Smooth muscle cell (in vitro differentiated cells): ENCODE measurements around the gene LRRC7. TPM values are rescaled to one million over a fixed set of nuclear protein-coding genes. Genes with fewer than 3 reads are reported as not detected.

ENCODE experiments used
- DNase-seq: peaks from one replicate; lab custom pipeline; 2025; ENCODE audit not compliant: unreplicated experiment; lab: John Stamatoyannopoulos, UW
- H2AFZ ChIP-seq: fragments of 200-600 bp; sonication (generic); 2 replicates; pipeline ENCODE4 v1.6.0; 2016; ENCODE audit warnings: antibody characterized with exemption, low read depth, mild to moderate bottlenecking
- H3F3A ChIP-seq: fragments of 200-600 bp; sonication (generic); 2 replicates; pipeline ENCODE4 v1.6.0; 2017; ENCODE audit warnings: antibody characterized with exemption, low read depth
- H3K27ac ChIP-seq: fragments of 200-600 bp; sonication (generic); 2 replicates; pipeline ENCODE4 v1.5.1; 2016; ENCODE audit warnings: low read depth, mild to moderate bottlenecking
- H3K27me3 ChIP-seq: fragments of 200-600 bp; sonication (generic); 2 replicates; pipeline ENCODE4 v1.6.1; 2016; ENCODE audit warnings: low read depth, mild to moderate bottlenecking
- H3K36me3 ChIP-seq: fragments of 200-600 bp; sonication (generic); 2 replicates; pipeline ENCODE4 v1.5.1; 2016; ENCODE audit warnings: low read depth
- H3K4me1 ChIP-seq: fragments of 200-600 bp; sonication (generic); 2 replicates; pipeline ENCODE4 v1.5.1; 2016; ENCODE audit warnings: low read depth
- H3K4me2 ChIP-seq: fragments of 200-600 bp; sonication (generic); 2 replicates; pipeline ENCODE4 v1.6.0; 2016; ENCODE audit warnings: mild to moderate bottlenecking
- H3K4me3 ChIP-seq: fragments of 200-600 bp; sonication (generic); 2 replicates; pipeline ENCODE4 v1.5.1; 2016; ENCODE audit warnings: mild to moderate bottlenecking
- H3K79me2 ChIP-seq: fragments of 200-600 bp; sonication (generic); 2 replicates; pipeline ENCODE4 v1.6.0; 2016; ENCODE audit warnings: low read depth, mild to moderate bottlenecking
- H3K9ac ChIP-seq: fragments of 200-600 bp; sonication (generic); 2 replicates; pipeline ENCODE4 v1.6.0; 2016; ENCODE audit warnings: low read depth
- H3K9me3 ChIP-seq: fragments of 200-600 bp; sonication (generic); replicated peaks from 2 replicates; pipeline ENCODE4 v1.5.1; 2016; ENCODE audit warnings: low read depth
- H4K20me1 ChIP-seq: fragments of 200-600 bp; sonication (generic); 2 replicates; pipeline ENCODE4 v1.6.0; 2016; ENCODE audit warnings: low read depth
- WGBS: methylation state at CpG from one replicate; pipeline ENCODE4 v1.1.7; 2016; ENCODE audit warnings: low lambda C conversion rate; 5-methylcytosine and 5-hydroxymethylcytosine counted together
- polyA plus RNA-seq: library from polyadenylated mRNA; unstranded; fragments of >200 nt; fragmentation: Nextera tagmentation; extraction: Ambion mirVana; gene quantifications from 2 replicates; pipeline ENCODE4 v1.2.1, GENCODE V29; 2016
- total RNA-seq: library from RNA; depleted of rRNA; stranded (reverse); fragments of >200 nt; gene quantifications from 2 replicates; pipeline ENCODE4 v1.2.3, GENCODE V29; 2014
- TF ChIP-seq, protein P1 (sequence below): fragments of 200-600 bp; sonication (generic); IDR thresholded peaks from 2 replicates; pipeline ENCODE4 v1.5.1; 2017; ENCODE audit warnings: borderline replicate concordance, mild to moderate bottlenecking, antibody characterized with exemption; ENCODE audit not compliant: insufficient read depth, poor library complexity, severe bottlenecking

Gene LRRC7
- total and polyA plus RNA-seq, 2 experiments from 2014 or later: 0.04 to 0.06 TPM

DNA sequence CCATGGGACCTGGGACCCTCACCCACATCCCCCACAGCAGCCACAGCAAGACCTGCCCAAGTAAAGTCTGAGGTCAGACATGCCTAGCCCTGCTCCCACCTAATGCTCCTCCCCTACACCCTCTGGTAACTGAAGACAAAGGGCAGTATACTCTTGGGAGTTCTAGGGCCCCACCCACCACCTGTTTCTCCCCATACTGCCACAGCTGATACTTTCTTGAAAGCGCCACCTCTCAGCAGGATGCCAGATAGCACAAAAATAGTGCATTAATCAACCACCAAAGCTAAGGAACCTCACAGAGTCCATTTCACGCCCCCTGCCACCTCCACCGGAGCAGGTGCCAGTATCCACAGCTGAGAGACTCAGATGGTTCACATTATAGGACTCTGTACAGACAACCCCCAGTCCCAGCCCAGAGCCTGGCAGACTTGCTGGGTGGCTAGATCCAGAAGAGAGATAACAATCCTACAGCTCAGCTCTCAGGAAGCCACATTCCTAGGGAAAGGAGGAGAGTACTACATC lies 399.6 kb downstream of the LRRC7 start:
- H3K4me3 ChIP-seq: no peak overlapping the region
- H3K79me2 ChIP-seq: no peaks in the 10 kb centered on the region
- H3K4me1 ChIP-seq: no peaks in the 10 kb centered on the region
- H3K36me3 ChIP-seq: no peaks in the 10 kb centered on the region
- H3F3A ChIP-seq: no peaks in the 10 kb centered on the region
- TF ChIP-seq, protein P1, sequence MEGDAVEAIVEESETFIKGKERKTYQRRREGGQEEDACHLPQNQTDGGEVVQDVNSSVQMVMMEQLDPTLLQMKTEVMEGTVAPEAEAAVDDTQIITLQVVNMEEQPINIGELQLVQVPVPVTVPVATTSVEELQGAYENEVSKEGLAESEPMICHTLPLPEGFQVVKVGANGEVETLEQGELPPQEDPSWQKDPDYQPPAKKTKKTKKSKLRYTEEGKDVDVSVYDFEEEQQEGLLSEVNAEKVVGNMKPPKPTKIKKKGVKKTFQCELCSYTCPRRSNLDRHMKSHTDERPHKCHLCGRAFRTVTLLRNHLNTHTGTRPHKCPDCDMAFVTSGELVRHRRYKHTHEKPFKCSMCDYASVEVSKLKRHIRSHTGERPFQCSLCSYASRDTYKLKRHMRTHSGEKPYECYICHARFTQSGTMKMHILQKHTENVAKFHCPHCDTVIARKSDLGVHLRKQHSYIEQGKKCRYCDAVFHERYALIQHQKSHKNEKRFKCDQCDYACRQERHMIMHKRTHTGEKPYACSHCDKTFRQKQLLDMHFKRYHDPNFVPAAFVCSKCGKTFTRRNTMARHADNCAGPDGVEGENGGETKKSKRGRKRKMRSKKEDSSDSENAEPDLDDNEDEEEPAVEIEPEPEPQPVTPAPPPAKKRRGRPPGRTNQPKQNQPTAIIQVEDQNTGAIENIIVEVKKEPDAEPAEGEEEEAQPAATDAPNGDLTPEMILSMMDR: no peak
- no peaks in the 10 kb centered on the region for H4K20me1 ChIP-seq
- no peaks in the 10 kb centered on the region for H3K9me3 ChIP-seq
- no peak overlapping the region for H3K27ac ChIP-seq
- 98% methylated on average over 3 of the region's 3 CpGs for WGBS
- no peak overlapping the region for H2AFZ ChIP-seq
- H3K27me3 ChIP-seq: no peaks in the 10 kb centered on the region
- no peak overlapping the region for H3K4me2 ChIP-seq
- DNase-seq: no peak
- no peak overlapping the region for H3K9ac ChIP-seq

DNA sequence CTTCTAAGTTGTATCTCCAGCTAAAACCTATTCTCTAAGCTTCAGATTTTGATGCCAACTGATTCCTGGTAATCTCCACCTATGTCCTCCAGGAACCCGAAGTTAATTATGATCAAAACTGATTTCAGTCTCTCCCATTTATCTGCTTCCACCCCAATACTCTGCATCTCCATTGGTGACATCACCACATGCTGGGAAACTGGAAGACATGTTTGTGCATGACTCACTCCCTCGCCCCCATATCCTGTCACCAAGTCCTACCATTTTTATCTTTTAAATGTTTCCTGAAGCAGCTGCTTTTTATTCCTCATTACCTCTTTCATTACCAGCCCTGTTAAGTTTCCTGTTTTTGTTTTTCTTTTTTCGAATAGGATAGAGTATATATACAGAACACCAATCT lies 409.2 kb downstream of the LRRC7 start:
- TF ChIP-seq, protein P1: no peak

DNA sequence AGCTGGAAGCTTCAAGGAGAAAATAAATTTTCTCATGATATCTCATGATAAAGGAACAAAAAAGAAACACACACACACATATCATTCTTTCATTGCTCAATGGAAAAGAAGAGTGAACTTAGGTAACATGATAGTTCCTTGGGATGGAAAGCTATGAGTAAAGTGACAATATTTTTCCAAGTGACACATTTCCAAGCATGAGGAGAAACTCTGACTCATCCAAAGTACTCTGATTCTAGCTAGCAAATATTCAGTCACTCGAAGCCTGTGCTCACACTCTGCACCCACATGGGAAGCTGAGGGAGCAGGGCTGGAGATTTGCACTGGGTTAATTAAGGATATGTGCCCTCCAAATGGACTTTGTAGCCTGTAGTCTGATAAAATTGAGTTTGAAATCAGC lies 415.3 kb downstream of the LRRC7 start:
- no peaks in the 10 kb centered on the region for H4K20me1 ChIP-seq
- no peaks in the 10 kb centered on the region for H3K27me3 ChIP-seq
- TF ChIP-seq, protein P1: no peak
- H3K36me3 ChIP-seq: no peaks in the 10 kb centered on the region
- H3K9me3 ChIP-seq: no peaks in the 10 kb centered on the region
- no peak overlapping the region for H2AFZ ChIP-seq
- H3K4me2 ChIP-seq: no peak overlapping the region
- 8% methylated on average over 1 of the region's 1 CpG for WGBS
- no peak overlapping the region for H3K27ac ChIP-seq
- no peaks in the 10 kb centered on the region for H3K79me2 ChIP-seq
- no peaks in the 10 kb centered on the region for H3F3A ChIP-seq
- H3K4me3 ChIP-seq: no peak overlapping the region
- no peaks in the 10 kb centered on the region for H3K4me1 ChIP-seq
- DNase-seq: no peak
- H3K9ac ChIP-seq: no peak overlapping the region

More for the DNA sequence above, 409.2 kb downstream of the LRRC7 start:
- Histone ChIP-seq H3K9me3 (no peaks in the 10 kb centered on the region), H4K20me1 (no peaks in the 10 kb centered on the region), H3K27ac (peak overlapping the region; percentile 66), H3K27me3 (no peaks in the 10 kb centered on the region), H3K4me2 (no peak overlapping the region), H3K4me1 (no peaks in the 10 kb centered on the region), H3K36me3 (no peaks in the 10 kb centered on the region), H3F3A (no peaks in the 10 kb centered on the region), H2AFZ (peak overlapping the region; percentile 69), H3K4me3 (no peak overlapping the region), H3K9ac (no peak overlapping the region), H3K79me2 (no peaks in the 10 kb centered on the region)
- WGBS: 54% methylated on average over 3 of the region's 3 CpGs
- DNase-seq: no peak

DNA sequence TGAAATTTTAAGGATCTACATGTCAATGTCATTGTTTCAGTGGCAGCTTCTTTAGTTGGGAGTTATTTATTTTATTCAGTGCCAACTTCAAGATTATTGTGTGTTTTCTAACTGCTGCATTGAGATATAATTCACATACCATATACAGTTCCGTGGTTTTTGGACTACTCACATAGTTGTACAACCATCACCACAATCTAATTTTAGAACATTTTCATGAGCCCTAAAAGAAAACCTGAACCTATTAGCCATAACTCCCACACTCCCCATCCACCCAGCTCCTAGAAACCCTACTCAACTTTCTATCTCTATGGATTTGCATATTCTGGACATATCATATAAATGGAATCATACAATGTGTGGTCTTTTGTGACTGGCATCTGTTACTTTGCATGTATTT lies 417.7 kb downstream of the LRRC7 start:
- Histone ChIP-seq H3K79me2 (no peaks in the 10 kb centered on the region), H3K27ac (no peak overlapping the region), H3K36me3 (no peaks in the 10 kb centered on the region), H2AFZ (no peak overlapping the region), H3K9me3 (no peaks in the 10 kb centered on the region), H3K9ac (no peak overlapping the region), H3K4me3 (no peak overlapping the region), H3K4me1 (no peaks in the 10 kb centered on the region), H3K4me2 (no peak overlapping the region), H4K20me1 (no peaks in the 10 kb centered on the region), H3K27me3 (no peaks in the 10 kb centered on the region), H3F3A (no peaks in the 10 kb centered on the region)
- TF ChIP-seq, protein P1: no peak
- DNase-seq: no peak
- 59% methylated on average over 1 of the region's 1 CpG for WGBS
